SJCRH30 (cell line): ENCODE results near the gene SERPINH1. TPM values are rescaled to one million over a fixed set of nuclear protein-coding genes. Genes with fewer than 3 reads are reported as not detected.
A peak's percentile ranks its signal among the peaks of the same experiment; 100 is the strongest.

Experiments
- DNase-seq, 2 experiments: peaks; one replicate each; pipeline ENCODE4 v3.0.0-alpha.2; 2015 to 2020
- H3K27ac ChIP-seq: fragments of 250-450 bp; sonication (Bioruptor Pico); 2 replicates; pipeline ENCODE4 v1.5.1; 2020; ENCODE audit warnings: mild to moderate bottlenecking, moderate library complexity
- H3K27me3 ChIP-seq: fragments of 250-450 bp; sonication (Bioruptor Pico); 2 replicates; pipeline ENCODE4 v1.5.1; 2020; ENCODE audit warnings: mild to moderate bottlenecking, moderate library complexity
- H3K36me3 ChIP-seq: fragments of 250-450 bp; sonication (Bioruptor Pico); 2 replicates; pipeline ENCODE4 v1.5.1; 2020; ENCODE audit warnings: mild to moderate bottlenecking, moderate library complexity
- H3K4me1 ChIP-seq: fragments of 250-450 bp; sonication (Bioruptor Pico); 2 replicates; pipeline ENCODE4 v1.5.1; 2020; ENCODE audit warnings: mild to moderate bottlenecking, moderate library complexity
- H3K4me3 ChIP-seq: fragments of 250-450 bp; sonication (Bioruptor Pico); 2 replicates; pipeline ENCODE4 v1.5.1; 2020; ENCODE audit warnings: mild to moderate bottlenecking, moderate library complexity
- H3K9me3 ChIP-seq: fragments of 250-450 bp; sonication (Bioruptor Pico); replicated peaks from 2 replicates; pipeline ENCODE4 v1.5.1; 2020; ENCODE audit warnings: mild to moderate bottlenecking, moderate library complexity
- total RNA-seq: library from RNA; depleted of rRNA; stranded (reverse); fragments of >200 nt; shearing (Covaris generic); gene quantifications from 2 replicates; pipeline ENCODE4 v1.2.3, GENCODE V29; 2014; rRNA removed

The SERPINH1 gene
- 133 and 146 TPM in 2 replicates for total RNA-seq

GRCh38 chr11:75562048-75562835, at the start of gene SERPINH1:
SERPINH1 (plus strand) TSS chr11:75562253; CDS start chr11:75566350, 4,097 bp downstream.
- Histone ChIP-seq H3K4me3 (peak within 1 kb of the TSS; percentile 81), H3K9me3 (no peaks in the 10 kb centered on the region), H3K36me3 (peaks cover 4% of the 10 kb centered on the region; the same call in 1 of the 2 replicates), H3K27me3 (no peaks in the 10 kb centered on the region), H3K4me1 (no peaks in the 10 kb centered on the region), H3K27ac (peak within 1 kb of the TSS; percentile 61)
- peak; percentile 87 to 88 for DNase-seq

GRCh38 chr11:75513250-75513649, 48.8 kb upstream of the SERPINH1 start:
- peaks cover 9% of the 10 kb centered on the region for H3K4me1 ChIP-seq
- no peak overlapping the region for H3K27ac ChIP-seq
- H3K4me3 ChIP-seq, result no peak overlapping the region
- H3K36me3 ChIP-seq, result no peaks in the 10 kb centered on the region
- no peak for DNase-seq
- H3K27me3 ChIP-seq, result no peaks in the 10 kb centered on the region
- no peaks in the 10 kb centered on the region for H3K9me3 ChIP-seq

GRCh38 chr11:75514596-75514995, 47.5 kb upstream of the SERPINH1 start:
- no peaks in the 10 kb centered on the region for H3K9me3 ChIP-seq
- no peaks in the 10 kb centered on the region for H3K27me3 ChIP-seq
- peaks cover 21% of the 10 kb centered on the region for H3K4me1 ChIP-seq
- no peak for DNase-seq
- no peak overlapping the region for H3K4me3 ChIP-seq
- no peak overlapping the region for H3K27ac ChIP-seq
- H3K36me3 ChIP-seq, result no peaks in the 10 kb centered on the region

- no peaks in the 10 kb centered on the region for H3K36me3 ChIP-seq
- no peak overlapping the region for H3K27ac ChIP-seq
- no peaks in the 10 kb centered on the region for H3K9me3 ChIP-seq
- no peak overlapping the region for H3K4me3 ChIP-seq
- no peak for DNase-seq
- H3K4me1 ChIP-seq, result peaks cover 37% of the 10 kb centered on the region
- H3K27me3 ChIP-seq, result no peaks in the 10 kb centered on the region
Measured at GRCh38 chr11:75516140-75516539, 45.9 kb upstream of the SERPINH1 start.

GRCh38 chr11:75516886-75517285, 45.2 kb upstream of the SERPINH1 start:
- no peak for DNase-seq
- peaks cover 41% of the 10 kb centered on the region for H3K4me1 ChIP-seq
- no peaks in the 10 kb centered on the region for H3K36me3 ChIP-seq

GRCh38 chr11:75518204-75518549, 43.9 kb upstream of the SERPINH1 start:
- H3K9me3 ChIP-seq, result no peaks in the 10 kb centered on the region
- peaks cover 41% of the 10 kb centered on the region for H3K4me1 ChIP-seq
- H3K4me3 ChIP-seq, result no peak overlapping the region
- no peak for DNase-seq
- H3K27me3 ChIP-seq, result no peaks in the 10 kb centered on the region
- peak overlapping the region; percentile 68 for H3K27ac ChIP-seq
- H3K36me3 ChIP-seq, result no peaks in the 10 kb centered on the region

More at GRCh38 chr11:75516886-75517285, 45.2 kb upstream of the SERPINH1 start:
- Histone ChIP-seq H3K27ac (no peak overlapping the region), H3K4me3 (no peak overlapping the region), H3K9me3 (no peaks in the 10 kb centered on the region), H3K27me3 (no peaks in the 10 kb centered on the region)

GRCh38 chr11:75518771-75519653, 43.0 kb upstream of the SERPINH1 start:
- Histone ChIP-seq H3K27ac (peak overlapping the region; percentile 68), H3K4me3 (no peak overlapping the region), H3K4me1 (peaks cover 41% of the 10 kb centered on the region), H3K36me3 (no peaks in the 10 kb centered on the region), H3K9me3 (no peaks in the 10 kb centered on the region), H3K27me3 (no peaks in the 10 kb centered on the region)
- peak; percentile 71 to 86 for DNase-seq

GRCh38 chr11:75520688-75521087, 41.4 kb upstream of the SERPINH1 start:
- Histone ChIP-seq H3K27me3 (no peaks in the 10 kb centered on the region), H3K4me3 (no peak overlapping the region), H3K9me3 (no peaks in the 10 kb centered on the region), H3K4me1 (peaks cover 41% of the 10 kb centered on the region), H3K27ac (no peak overlapping the region), H3K36me3 (no peaks in the 10 kb centered on the region)
- DNase-seq, result no peak

- no peaks in the 10 kb centered on the region for H3K9me3 ChIP-seq
- no peaks in the 10 kb centered on the region for H3K27me3 ChIP-seq
- no peak for DNase-seq
- H3K4me3 ChIP-seq, result no peak overlapping the region
- H3K36me3 ChIP-seq, result no peaks in the 10 kb centered on the region
- H3K4me1 ChIP-seq, result peaks cover 40% of the 10 kb centered on the region
- no peak overlapping the region for H3K27ac ChIP-seq
Measured at GRCh38 chr11:75522286-75523044, 39.6 kb upstream of the SERPINH1 start.

- Histone ChIP-seq H3K4me3 (no peak overlapping the region), H3K9me3 (no peaks in the 10 kb centered on the region), H3K4me1 (peaks cover 33% of the 10 kb centered on the region)
Measured at GRCh38 chr11:75523189-75523588, 38.9 kb upstream of the SERPINH1 start.

GRCh38 chr11:75523811-75524664, 38.0 kb upstream of the SERPINH1 start:
- no peak overlapping the region for H3K4me3 ChIP-seq
- no peaks in the 10 kb centered on the region for H3K27me3 ChIP-seq
- H3K9me3 ChIP-seq, result no peaks in the 10 kb centered on the region
- no peak overlapping the region for H3K27ac ChIP-seq
- peaks cover 26% of the 10 kb centered on the region for H3K4me1 ChIP-seq
- H3K36me3 ChIP-seq, result no peaks in the 10 kb centered on the region
- DNase-seq, result no peak

More at GRCh38 chr11:75523189-75523588, 38.9 kb upstream of the SERPINH1 start:
- no peak for DNase-seq
- Histone ChIP-seq H3K27ac (no peak overlapping the region), H3K36me3 (no peaks in the 10 kb centered on the region), H3K27me3 (no peaks in the 10 kb centered on the region)

GRCh38 chr11:75524665-75525432, 37.2 kb upstream of the SERPINH1 start:
- no peak for DNase-seq
- Histone ChIP-seq H3K4me1 (peaks cover 18% of the 10 kb centered on the region), H3K27ac (no peak overlapping the region), H3K4me3 (peak overlapping the region; percentile 57), H3K9me3 (no peaks in the 10 kb centered on the region), H3K36me3 (no peaks in the 10 kb centered on the region), H3K27me3 (no peaks in the 10 kb centered on the region)

- H3K9me3 ChIP-seq, result no peaks in the 10 kb centered on the region
- peak within 1 kb of the TSS; percentile 57 for H3K4me3 ChIP-seq
- no peaks in the 10 kb centered on the region for H3K36me3 ChIP-seq
- peaks cover 10% of the 10 kb centered on the region for H3K4me1 ChIP-seq
- DNase-seq, result peak; percentile 84 to 86
- H3K27me3 ChIP-seq, result no peaks in the 10 kb centered on the region
- no peak within 1 kb of the TSS for H3K27ac ChIP-seq
Measured at GRCh38 chr11:75525433-75526191, 36.4 kb upstream of the SERPINH1 start, which contains the start of gene GDPD5. GDPD5 (minus strand) TSS chr11:75525941; CDS start chr11:75477735, 48,206 bp downstream.
